Endothelial cell of umbilical vein (primary cell): Measurements from ENCODE around the gene DSCAML1. TPM values are rescaled to one million over a fixed set of nuclear protein-coding genes. Genes with fewer than 3 reads are reported as not detected.

Experiments used
- BruUV-seq: library from RNA; stranded (reverse); fragments of 400-500 nt; replicated peaks from 2 replicates; lab custom pipeline; 2021; lab: Mats Ljungman, UMichigan
- CTCF ChIA-PET: fragments of 300-600, 350-600 bp; sonication (Branson Sonifier 250); formaldehyde crosslinking; loops from one replicate; lab custom pipeline; 2021; ENCODE audit warnings: antibody characterized with exemption, inconsistent platforms; lab: Charles Lee
- POLR2A ChIA-PET: fragments of 300-600, 350-600 bp; sonication (Branson Sonifier 250); formaldehyde crosslinking; loops from one replicate; lab custom pipeline; 2021; ENCODE audit warnings: antibody characterized with exemption, inconsistent platforms; lab: Charles Lee
- DNase-seq: peaks from one replicate; pipeline ENCODE4 v3.0.0-alpha.2; 2011; ENCODE audit warnings: low read depth, low spot score
- FAIRE-seq: peaks from 2 replicates; lab custom pipeline; 2011; peaks lifted over from hg19 to GRCh38; lab: Jason Lieb, UNC
- H2AFZ ChIP-seq: 2 replicates; pipeline ENCODE4 v1.6.0; 2012; ENCODE audit warnings: low read depth, low read length, control low read depth, inconsistent platforms
- H3K27ac ChIP-seq: 2 replicates; pipeline ENCODE4 v1.5.1; 2011; ENCODE audit warnings: low read depth, mild to moderate bottlenecking, control low read depth, low read length, moderate library complexity; ENCODE audit not compliant: insufficient read depth
- H3K27me3 ChIP-seq, 2 experiments: 2 replicates each; pipeline versions ENCODE4 v1.6.0 to v1.6.1; 2011; ENCODE audit warnings: low read length in 2 of 2, mixed read lengths in 1 of 2; ENCODE audit not compliant: control insufficient read depth in 2 of 2, insufficient read depth in 2 of 2
- H3K36me3 ChIP-seq, 2 experiments: 2 replicates in 1 of 2; 3 replicates in 1 of 2; pipeline ENCODE4 v1.5.1; 2011; ENCODE audit warnings: low read length in 2 of 2, mild to moderate bottlenecking in 1 of 2, moderate library complexity in 1 of 2; ENCODE audit not compliant: control insufficient read depth in 2 of 2, insufficient read depth in 2 of 2; ENCODE audit errors: extremely low read depth in 1 of 2
- H3K4me1 ChIP-seq: 3 replicates; pipeline ENCODE4 v1.5.1; 2011; ENCODE audit warnings: mild to moderate bottlenecking, low read length; ENCODE audit not compliant: control insufficient read depth, insufficient read depth; ENCODE audit errors: extremely low read depth
- H3K4me2 ChIP-seq: 2 replicates; pipeline ENCODE4 v1.6.1; 2011; ENCODE audit warnings: low read length, control low read depth, mixed read lengths; ENCODE audit not compliant: insufficient read depth
- H3K4me3 ChIP-seq, 3 experiments: fragments of 200-600 bp in 1 of 3; sonication (generic), shearing (Covaris generic) in 1 of 3; replicated peaks in 1 of 3; 2 replicates each; pipeline ENCODE4 v1.5.1; 2011 to 2016; ENCODE audit warnings: control low read depth in 3 of 3, low read length in 3 of 3, mild to moderate bottlenecking in 2 of 3, inconsistent platforms in 1 of 3, low read depth in 1 of 3, moderate library complexity in 1 of 3; ENCODE audit not compliant: insufficient read depth in 1 of 3
- H3K79me2 ChIP-seq: 2 replicates; pipeline ENCODE4 v1.6.0; 2012; ENCODE audit warnings: low read length, inconsistent platforms; ENCODE audit not compliant: control insufficient read depth, insufficient read depth
- H3K9ac ChIP-seq: replicated peaks from 2 replicates; pipeline ENCODE3; 2011; ENCODE audit warnings: low read length, control low read depth; ENCODE audit not compliant: insufficient read depth; ENCODE audit errors: extremely low read depth
- H3K9me1 ChIP-seq: replicated peaks from 3 replicates; pipeline ENCODE4 v1.6.0; 2011; ENCODE audit warnings: mild to moderate bottlenecking, low read length; ENCODE audit not compliant: control insufficient read depth, insufficient read depth; ENCODE audit errors: extremely low read depth
- H3K9me3 ChIP-seq: replicated peaks from 2 replicates; pipeline ENCODE4 v1.5.1; 2012; ENCODE audit warnings: low read length, inconsistent platforms; ENCODE audit not compliant: control insufficient read depth, insufficient read depth
- H4K20me1 ChIP-seq: replicated peaks from 2 replicates; pipeline ENCODE3; 2011; ENCODE audit warnings: mild to moderate bottlenecking, low read length; ENCODE audit not compliant: control insufficient read depth, insufficient read depth; ENCODE audit errors: extremely low read depth
- CTCF ChIP-seq, 2 donors: IDR thresholded peaks; 1 replicate in 1 of 2; 2 replicates in 1 of 2; pipeline ENCODE4 v1.5.1; 2011; ENCODE audit warnings: low read length in 2 of 2, mild to moderate bottlenecking in 2 of 2, moderate library complexity in 2 of 2, control low read depth in 1 of 2, inconsistent platforms in 1 of 2, low read depth in 1 of 2; ENCODE audit not compliant: insufficient read depth in 1 of 2; ENCODE audit errors: extremely low read depth in 1 of 2
- EZH2 ChIP-seq: IDR thresholded peaks from 2 replicates; pipeline ENCODE4 v1.6.1; 2012; ENCODE audit warnings: borderline replicate concordance, low read depth, mild to moderate bottlenecking, moderate library complexity, low read length, inconsistent platforms; ENCODE audit not compliant: severe bottlenecking
- FOS ChIP-seq: IDR thresholded peaks from 2 replicates; pipeline ENCODE4 v1.6.1; 2011; ENCODE audit warnings: mild to moderate bottlenecking, low read length, moderate library complexity, borderline replicate concordance; ENCODE audit not compliant: insufficient read depth
- GATA2 ChIP-seq: IDR thresholded peaks from 2 replicates; pipeline ENCODE4 v1.7.0; 2011; ENCODE audit warnings: low read depth, mild to moderate bottlenecking, moderate library complexity, mixed read lengths, low read length; ENCODE audit not compliant: insufficient read length, insufficient read depth
- JUN ChIP-seq: IDR thresholded peaks from 2 replicates; pipeline ENCODE4 v1.6.1; 2011; ENCODE audit warnings: borderline replicate concordance, low read depth; ENCODE audit not compliant: insufficient read length, insufficient read depth
- MAX ChIP-seq: IDR thresholded peaks from 2 replicates; pipeline ENCODE4 v1.6.1; 2011; ENCODE audit not compliant: insufficient read depth, insufficient read length
- MYC ChIP-seq: IDR thresholded peaks from one replicate; pipeline ENCODE4 v1.6.1; 2011; ENCODE audit warnings: mild to moderate bottlenecking, low read depth, low read length
- POLR2A ChIP-seq: IDR thresholded peaks from 2 replicates; pipeline ENCODE4 v1.6.1; 2012; ENCODE audit warnings: low read depth, mild to moderate bottlenecking, control low read depth, low read length
- POLR2AphosphoS5 ChIP-seq: IDR thresholded peaks from 2 replicates; pipeline ENCODE4 v1.6.1; 2012; ENCODE audit warnings: low read depth, mild to moderate bottlenecking, control low read depth, low read length, moderate library complexity; ENCODE audit not compliant: insufficient read depth
- dilution Hi-C: fragments of 300-500 bp; cut with MboI; formaldehyde crosslinking; loops from one replicate; pipeline ENCODE4 v1.15.0; 2019; ENCODE audit warnings: low sequenced_read_pairs; ENCODE audit not compliant: extremely low pct_ligation_motif_present
- intact Hi-C: fragments of 100-400 bp; cut with micrococcal nuclease; formaldehyde crosslinking; loops from one replicate; pipeline ENCODE4 v1.10.0; 2022
- polyA plus RNA-seq, 4 experiments: library from polyadenylated mRNA; depleted of rRNA in 3 of 4; stranded (reverse) in 3 of 4; unstranded in 1 of 4; fragments of >200 nt; gene quantifications; 2 replicates each; pipeline versions ENCODE4 v1.2.1 to v1.2.3, GENCODE V29; 2011 to 2012; ENCODE audit warnings: missing spikeins in 1 of 4
- total RNA-seq: library from RNA; stranded (reverse); gene quantifications from 2 replicates; pipeline ENCODE4 v1.2.3, GENCODE V29; 2021

Gene DSCAML1
- total and polyA plus RNA-seq, 2 donors (not counting 3 experiments of a cell fraction or from before 2014, with no cell fraction given): not detected

GRCh38 chr11:117385906-117386305 is 411.1 kb downstream of the DSCAML1 start:
- H3K9me1 ChIP-seq: no peaks in the 10 kb centered on the region
- ChIA-PET CTCF (no interaction called here), POLR2A (no interaction called here)
- dilution Hi-C loops: no loop called here
- H3K79me2 ChIP-seq: no peaks in the 10 kb centered on the region
- no peak overlapping the region for H3K4me2 ChIP-seq
- peaks cover 2 to 34% of the 10 kb centered on the region in 2 experiments for H3K36me3 ChIP-seq
- no peak overlapping the region for H2AFZ ChIP-seq
- H3K9me3 ChIP-seq: no peaks in the 10 kb centered on the region
- H3K27me3 ChIP-seq: no peaks in the 10 kb centered on the region
- H4K20me1 ChIP-seq: no peaks in the 10 kb centered on the region
- peaks cover 8% of the 10 kb centered on the region for H3K4me1 ChIP-seq
- BruUV-seq: no TSS peak
- H3K4me3 ChIP-seq: no peak overlapping the region
- no peak overlapping the region for H3K9ac ChIP-seq
- TF ChIP-seq POLR2AphosphoS5: no peak
- no peak for TF ChIP-seq MAX
- TF ChIP-seq FOS: no peak
- TF ChIP-seq POLR2A: no peak
- no peak for TF ChIP-seq MYC
- no peak for TF ChIP-seq GATA2
- no peak for TF ChIP-seq CTCF (IDR thresholded peaks at IDR 0.05; ENCODE audit: extremely low read depth in 1 of 2, insufficient read depth in 1 of 2, low read depth in 1 of 2, low read length in 2 of 2)
- no peak for TF ChIP-seq EZH2
- no peak for TF ChIP-seq JUN
- DNase-seq: no peak
- intact Hi-C loops: no loop called here
- FAIRE-seq: no peak
- no peak overlapping the region for H3K27ac ChIP-seq
